ENCODE measurements around the gene DYNLT2B.
"Not testable (repeated sequence)": the region's sequence is repeated elsewhere in the genome, so short reads cannot be mapped to it uniquely, and the experiment has no call there.

The DYNLT2B gene

GRCh38 chr3:196323691-196324090 lies 5.7 kb upstream of the DYNLT2B start:
- no peak for DNase-seq (ENCODE audit: low read depth)

GRCh38 chr3:196323016-196323415 lies 5.0 kb upstream of the DYNLT2B start:
- DNase-seq (ENCODE audit: low read depth) = no peak

- DNase-seq (ENCODE audit: low read depth) = no peak
Measured at GRCh38 chr3:196321162-196321561, 3.1 kb upstream of the DYNLT2B start.

- DNase-seq (ENCODE audit: low read depth) = no peak
Measured at GRCh38 chr3:196320137-196320536, 2.1 kb upstream of the DYNLT2B start.

GRCh38 chr3:196316799-196317686 lies 997 bp downstream of the DYNLT2B start:
- DNase-seq (ENCODE audit: low read depth) = not testable (repeated sequence)

- no peak for DNase-seq (ENCODE audit: low read depth)
Measured at GRCh38 chr3:196315821-196316220, 2.2 kb downstream of the DYNLT2B start.

GRCh38 chr3:196314597-196314996 lies 3.4 kb downstream of the DYNLT2B start:
- DNase-seq (ENCODE audit: low read depth) = no peak

GRCh38 chr3:196314086-196314485 lies 4.0 kb downstream of the DYNLT2B start:
- not testable (repeated sequence) for DNase-seq (ENCODE audit: low read depth)

- not testable (repeated sequence) for DNase-seq (ENCODE audit: low read depth)
Measured at GRCh38 chr3:196302960-196303359, 15.1 kb downstream of the DYNLT2B start.

GRCh38 chr3:196302551-196302950 lies 15.5 kb downstream of the DYNLT2B start:
- not testable (repeated sequence) for DNase-seq (ENCODE audit: low read depth)

GRCh38 chr3:196298521-196298920 lies 19.5 kb downstream of the DYNLT2B start:
- no peak for DNase-seq (ENCODE audit: low read depth)

- DNase-seq (ENCODE audit: low read depth) = no peak
Measured at GRCh38 chr3:196292286-196292923, 25.6 kb downstream of the DYNLT2B start.

- no peak for DNase-seq (ENCODE audit: low read depth)
Measured at GRCh38 chr3:196288141-196288460, 29.9 kb downstream of the DYNLT2B start.

- DNase-seq (ENCODE audit: low read depth) = peak; percentile 91
Measured at GRCh38 chr3:196287440-196288140, 30.4 kb downstream of the DYNLT2B start, which contains the start of gene PCYT1A. PCYT1A (minus strand) TSS chr3:196287726; CDS start chr3:196270531, 17,195 bp downstream.

GRCh38 chr3:196287090-196287439 lies 31.0 kb downstream of the DYNLT2B start:
- no peak for DNase-seq (ENCODE audit: low read depth)

- DNase-seq (ENCODE audit: low read depth) = no peak
Measured at GRCh38 chr3:196284396-196284795, 33.6 kb downstream of the DYNLT2B start.

GRCh38 chr3:196281962-196282361 lies 36.1 kb downstream of the DYNLT2B start:
- no peak for DNase-seq (ENCODE audit: low read depth)

- DNase-seq (ENCODE audit: low read depth) = no peak
Measured at GRCh38 chr3:196280689-196281440, 37.2 kb downstream of the DYNLT2B start.

- no peak for DNase-seq (ENCODE audit: low read depth)
Measured at GRCh38 chr3:196275126-196275525, 42.9 kb downstream of the DYNLT2B start.

- no peak for DNase-seq (ENCODE audit: low read depth)
Measured at GRCh38 chr3:196274585-196274984, 43.5 kb downstream of the DYNLT2B start.

- DNase-seq (ENCODE audit: low read depth) = no peak
Measured at GRCh38 chr3:196273655-196274054, 44.4 kb downstream of the DYNLT2B start.

- DNase-seq (ENCODE audit: low read depth) = no peak
Measured at GRCh38 chr3:196272826-196273225, 45.2 kb downstream of the DYNLT2B start.

Data from GM04504 (cell line).